ENCODE measurements around the gene AWAT1. TPM values are rescaled to one million over a fixed set of nuclear protein-coding genes. Genes with fewer than 3 reads are reported as not detected.
"Not testable (repeated sequence)": the region's sequence is repeated elsewhere in the genome, so short reads cannot be mapped to it uniquely, and the experiment has no call there.

AWAT1 gene
- total RNA-seq, result not detected

DNA sequence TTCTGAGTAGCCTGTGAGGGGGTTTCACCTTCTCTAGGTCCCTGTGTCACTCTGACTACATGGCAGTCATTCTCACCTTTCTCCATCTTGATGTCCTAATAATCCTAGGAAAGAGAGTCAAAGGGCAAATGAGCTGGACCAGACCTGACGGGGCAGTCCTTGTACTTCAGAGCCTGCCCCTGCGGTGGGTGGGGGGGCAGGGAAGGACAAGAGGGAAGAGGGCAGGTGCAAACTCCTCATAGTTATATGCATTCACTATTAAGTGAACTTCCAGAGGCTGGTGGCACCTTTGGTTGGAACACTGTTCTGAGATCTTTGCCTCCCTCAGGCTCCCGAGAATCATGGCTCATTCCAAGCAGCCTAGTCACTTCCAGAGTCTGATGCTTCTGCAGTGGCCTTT, at the start of gene AWAT1:
AWAT1 (plus strand) TSS at position 301 of the 400 bp plus-strand sequence; CDS start at position 342, 41 bp downstream.
- intact Hi-C loops (cut with micrococcal nuclease), result no loop called here
- POLR2A ChIA-PET, result no interaction called here
- no peaks in the 10 kb centered on the region for H3K27me3 Mint-ChIP-seq

DNA sequence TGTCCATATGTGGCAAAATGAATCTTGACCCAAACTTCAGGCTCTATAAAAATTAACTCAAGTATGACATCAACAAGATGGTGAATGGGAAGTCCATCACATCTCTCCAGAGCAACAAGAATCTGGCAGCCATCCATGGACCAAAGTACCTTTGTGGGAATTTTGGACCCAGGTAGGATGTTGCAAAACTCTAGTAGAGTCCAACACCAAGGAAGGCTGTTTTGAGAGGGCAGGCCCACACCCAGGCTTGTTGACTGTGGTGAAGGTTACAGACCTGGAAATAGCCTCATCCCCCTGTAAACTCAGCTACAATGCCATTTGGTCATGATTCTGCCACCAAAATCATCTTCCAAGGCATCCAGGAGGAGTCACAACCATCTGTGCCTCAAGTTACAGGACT, 44.2 kb upstream of the AWAT1 start:
- H3K9me3 Mint-ChIP-seq, result peaks cover 10% of the 10 kb centered on the region
- DNase-seq, result no peak
- H3K27ac Mint-ChIP-seq, result no peak overlapping the region
- no peaks in the 10 kb centered on the region for H3K4me1 Mint-ChIP-seq (ENCODE audit: low read depth)
- peaks cover 3% of the 10 kb centered on the region for H3K27me3 Mint-ChIP-seq
- intact Hi-C loops (cut with micrococcal nuclease), result no loop called here
- POLR2A ChIA-PET, result no interaction called here
- H3K4me3 Mint-ChIP-seq, result no peak overlapping the region
- CTCF ChIA-PET, result no interaction called here
- H3K36me3 Mint-ChIP-seq, result no peaks in the 10 kb centered on the region

More for the DNA sequence above, at the start of gene AWAT1:
- Mint-ChIP-seq H3K27ac (no peak within 1 kb of the TSS), H3K4me3 (no peak within 1 kb of the TSS), H3K36me3 (no peaks in the 10 kb centered on the region), H3K4me1 (ENCODE audit: low read depth) (peaks cover 16% of the 10 kb centered on the region), H3K9me3 (no peaks in the 10 kb centered on the region)
- CTCF ChIA-PET, result no interaction called here
- DNase-seq, result no peak

DNA sequence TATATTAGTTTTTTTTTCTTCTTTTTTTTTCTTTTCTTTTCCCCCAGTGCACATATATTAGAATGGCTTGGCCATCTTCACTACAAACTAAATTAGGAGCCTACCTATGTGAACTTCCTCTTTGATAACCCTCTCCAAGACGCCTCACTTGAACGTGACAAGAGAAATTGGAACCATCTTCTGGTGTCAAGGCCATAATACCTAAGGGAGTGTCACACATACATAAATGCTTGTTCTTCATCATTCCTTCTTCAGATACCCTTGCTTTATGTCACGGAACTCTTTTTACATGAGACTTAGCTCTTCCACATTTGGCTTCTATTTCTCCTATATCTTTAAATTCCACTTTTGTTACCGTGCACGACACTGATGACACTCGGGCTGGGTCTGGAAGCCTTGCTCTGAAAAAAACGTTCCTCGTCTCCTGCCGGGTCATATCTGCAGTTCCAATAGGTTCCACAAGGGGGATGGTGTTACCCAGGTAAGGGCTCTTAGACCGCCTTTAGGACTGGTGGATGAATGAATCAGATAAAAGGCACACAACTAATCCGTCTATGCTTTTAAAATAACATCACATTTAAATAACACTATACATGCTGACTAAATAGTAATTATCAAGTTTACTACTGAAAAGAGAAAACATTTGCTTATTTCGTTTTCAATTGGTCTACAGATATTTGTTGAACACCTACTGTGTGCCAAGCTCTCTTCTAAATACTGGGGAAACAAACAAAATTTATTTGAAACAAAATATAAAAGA, 37.3 kb upstream of the AWAT1 start:
- intact Hi-C loops (cut with micrococcal nuclease), result loop anchor here (1.0 to 2.0 kb wide), 3 partner anchors 66 to 468 kb away; no protein-coding TSS in a partner anchor
- Mint-ChIP-seq H3K36me3 (no peaks in the 10 kb centered on the region), H3K9me3 (no peaks in the 10 kb centered on the region), H3K4me3 (no peak overlapping the region), H3K4me1 (ENCODE audit: low read depth) (peaks cover 2% of the 10 kb centered on the region), H3K27ac (no peak overlapping the region), H3K27me3 (peaks cover 2% of the 10 kb centered on the region)
- peak; percentile 68 for DNase-seq
- ChIA-PET POLR2A (no interaction called here), CTCF (interaction anchor here (0.6 to 3.1 kb wide), 8 partner anchors 22 to 236 kb away, joined by 3 to 14 read pairs (median 4); partner anchors contain the start of genes IGBP1 and P2RY4)

DNA sequence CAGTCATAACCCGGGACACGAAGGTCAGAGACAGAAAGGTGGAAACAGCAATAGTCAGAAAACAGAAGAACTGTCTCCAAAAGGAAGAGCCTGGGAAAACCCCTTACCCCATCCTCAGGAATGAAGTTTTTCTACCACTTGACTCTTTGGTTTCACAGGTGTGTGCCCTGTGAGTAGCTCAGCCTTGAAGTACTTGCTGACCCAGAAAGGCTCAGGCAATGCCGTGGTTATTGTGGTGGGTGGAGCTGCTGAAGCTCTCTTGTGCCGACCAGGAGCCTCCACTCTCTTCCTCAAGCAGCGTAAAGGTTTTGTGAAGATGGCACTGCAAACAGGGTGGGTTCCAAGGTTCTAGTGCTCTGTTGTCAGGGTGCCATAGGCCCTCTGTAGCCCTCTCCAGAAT, 32.7 kb upstream of the AWAT1 start:
- no peaks in the 10 kb centered on the region for H3K9me3 Mint-ChIP-seq
- H3K27ac Mint-ChIP-seq, result no peak overlapping the region
- POLR2A ChIA-PET, result no interaction called here
- no peaks in the 10 kb centered on the region for H3K36me3 Mint-ChIP-seq
- H3K27me3 Mint-ChIP-seq, result peaks cover 2% of the 10 kb centered on the region
- intact Hi-C loops (cut with micrococcal nuclease), result no loop called here
- CTCF ChIA-PET, result no interaction called here
- H3K4me3 Mint-ChIP-seq, result no peak overlapping the region
- no peak for DNase-seq
- H3K4me1 Mint-ChIP-seq (ENCODE audit: low read depth), result peaks cover 2% of the 10 kb centered on the region

DNA sequence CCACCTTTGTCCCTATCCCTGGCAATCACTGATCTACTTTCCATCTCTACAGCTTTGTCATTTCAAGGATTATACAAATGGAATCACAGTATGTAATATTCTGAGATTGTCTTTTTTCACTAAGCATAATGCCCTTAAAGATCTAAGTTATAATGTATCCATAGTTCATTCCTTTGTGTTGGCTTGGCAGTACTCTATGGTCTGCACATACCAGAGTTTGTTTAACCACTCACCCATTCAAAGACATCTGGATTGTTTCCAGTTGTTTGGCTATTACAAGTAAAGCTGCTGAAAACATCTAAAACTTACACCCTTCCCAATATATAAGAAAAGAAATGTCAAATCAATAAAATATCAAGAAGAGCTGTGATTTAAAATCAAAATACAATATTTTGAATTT, 26.0 kb upstream of the AWAT1 start:
- DNase-seq, result no peak
- CTCF ChIA-PET, result no interaction called here
- no peak overlapping the region for H3K27ac Mint-ChIP-seq
- H3K9me3 Mint-ChIP-seq, result no peaks in the 10 kb centered on the region
- H3K27me3 Mint-ChIP-seq, result no peaks in the 10 kb centered on the region
- intact Hi-C loops (cut with micrococcal nuclease), result no loop called here
- no peaks in the 10 kb centered on the region for H3K36me3 Mint-ChIP-seq
- H3K4me1 Mint-ChIP-seq (ENCODE audit: low read depth), result no peaks in the 10 kb centered on the region
- POLR2A ChIA-PET, result no interaction called here
- no peak overlapping the region for H3K4me3 Mint-ChIP-seq

DNA sequence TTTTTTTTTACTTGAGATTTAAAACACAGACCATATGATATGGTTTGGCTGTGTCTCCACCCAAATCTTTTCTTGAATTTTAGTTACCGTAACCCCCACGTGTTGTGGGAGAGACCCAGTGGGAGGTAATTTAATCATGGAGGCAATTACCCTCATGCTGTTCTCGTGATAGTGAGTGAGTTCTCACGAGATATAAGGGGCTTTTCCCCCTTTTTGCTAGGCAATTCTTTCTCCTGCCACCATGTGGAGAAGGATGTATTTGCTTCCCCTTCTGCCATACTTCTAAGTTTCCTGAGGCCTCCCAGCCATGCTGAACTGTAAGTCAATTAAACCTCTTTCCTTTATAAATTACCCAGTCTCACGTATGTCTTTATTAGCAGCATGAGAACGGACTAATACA, 24.9 kb upstream of the AWAT1 start:
- H3K27me3 Mint-ChIP-seq; H3K27ac Mint-ChIP-seq; H3K4me3 Mint-ChIP-seq; intact Hi-C loops (cut with micrococcal nuclease); H3K9me3 Mint-ChIP-seq; POLR2A ChIA-PET; H3K36me3 Mint-ChIP-seq; DNase-seq; H3K4me1 Mint-ChIP-seq (ENCODE audit: low read depth): not testable (repeated sequence)
- CTCF ChIA-PET, result interaction anchor here (0.6 kb wide), 1 partner anchor 193 kb away, joined by 3 read pairs; no protein-coding TSS in a partner anchor

DNA sequence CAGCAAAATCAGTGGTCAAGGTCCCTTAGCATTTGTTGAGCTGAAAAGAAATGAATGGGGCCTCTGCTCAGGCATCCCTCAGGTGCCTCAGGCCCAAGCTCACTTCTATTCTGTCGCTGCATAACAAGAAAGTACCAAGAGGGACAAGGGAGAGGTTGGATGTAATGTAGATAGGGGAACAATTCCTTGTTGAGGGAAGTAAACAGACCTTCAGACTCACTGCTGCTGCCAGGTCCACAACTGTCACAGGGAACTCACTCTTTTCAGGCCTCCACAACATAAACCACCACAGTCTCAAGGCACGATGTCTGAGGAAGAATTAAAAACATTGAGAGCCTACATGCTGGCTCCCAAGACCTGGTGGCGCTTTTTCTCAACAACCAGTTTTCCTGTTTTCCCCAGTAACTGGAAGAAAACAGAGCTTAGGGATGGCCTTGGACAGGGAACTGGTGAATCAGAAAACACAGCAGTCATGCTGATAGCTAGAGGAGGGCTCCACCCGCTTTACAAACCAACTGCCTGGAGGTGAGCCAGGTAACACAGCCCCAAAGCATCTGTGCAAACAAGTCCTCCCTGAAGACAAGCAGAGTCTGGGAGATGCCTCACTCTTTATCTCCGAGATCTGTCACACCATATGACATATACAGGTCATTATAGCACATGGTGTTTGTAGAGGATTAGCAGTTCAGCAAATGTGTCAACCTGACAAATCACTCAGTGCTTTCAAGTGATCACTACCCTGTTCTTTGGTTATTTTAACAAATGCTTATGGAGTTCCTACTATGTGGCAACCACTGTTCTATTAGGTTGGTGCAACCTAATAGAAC, 14.3 kb upstream of the AWAT1 start:
- POLR2A ChIA-PET, result no interaction called here
- intact Hi-C loops (cut with micrococcal nuclease), result no loop called here
- Mint-ChIP-seq H3K36me3 (no peaks in the 10 kb centered on the region), H3K27ac (no peak overlapping the region), H3K9me3 (no peaks in the 10 kb centered on the region), H3K27me3 (no peaks in the 10 kb centered on the region), H3K4me1 (ENCODE audit: low read depth) (no peaks in the 10 kb centered on the region), H3K4me3 (no peak overlapping the region)
- no peak for DNase-seq
- CTCF ChIA-PET, result no interaction called here

DNA sequence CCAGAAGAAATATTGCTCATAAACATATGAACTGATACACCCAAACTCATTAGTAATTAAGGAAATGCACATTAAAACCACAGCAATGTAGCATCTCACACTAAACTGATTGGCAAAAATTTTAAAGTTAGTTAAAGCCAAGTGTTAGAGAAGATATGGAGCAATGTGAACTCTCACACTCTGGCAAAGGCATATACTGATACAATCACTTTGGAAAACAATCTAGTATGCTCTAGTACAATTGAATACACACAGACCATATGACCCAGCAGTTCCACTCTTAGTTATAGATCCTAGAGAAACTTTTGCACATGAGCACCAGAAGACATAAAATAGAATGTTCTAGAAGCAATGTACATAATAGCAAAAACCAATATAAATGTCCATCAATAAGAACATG, 8.4 kb upstream of the AWAT1 start:
- POLR2A ChIA-PET, result no interaction called here
- Mint-ChIP-seq H3K4me1 (ENCODE audit: low read depth) (no peaks in the 10 kb centered on the region), H3K27ac (no peak overlapping the region), H3K27me3 (no peaks in the 10 kb centered on the region), H3K36me3 (no peaks in the 10 kb centered on the region), H3K9me3 (no peaks in the 10 kb centered on the region), H3K4me3 (no peak overlapping the region)
- CTCF ChIA-PET, result no interaction called here
- intact Hi-C loops (cut with micrococcal nuclease), result no loop called here
- DNase-seq, result no peak

DNA sequence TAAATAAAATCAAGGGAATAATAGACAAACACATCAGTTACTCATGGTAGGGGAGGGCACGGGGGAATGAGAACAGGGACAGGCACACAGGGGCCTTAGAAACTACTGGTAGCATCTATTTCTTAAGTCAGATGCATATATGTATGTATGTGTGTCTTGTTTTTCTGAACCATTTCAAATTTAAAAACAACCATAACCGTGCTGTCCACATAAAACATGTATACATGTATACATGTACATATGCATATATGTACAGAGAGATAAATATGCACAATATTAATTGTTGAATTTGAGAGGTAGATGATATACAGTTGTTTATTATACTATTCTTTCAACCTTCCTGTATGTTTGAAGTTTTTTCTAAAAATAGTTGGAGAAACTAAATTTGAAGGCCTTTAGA, 7.8 kb upstream of the AWAT1 start:
- no peaks in the 10 kb centered on the region for H3K27me3 Mint-ChIP-seq
- peaks cover 1% of the 10 kb centered on the region for H3K4me1 Mint-ChIP-seq (ENCODE audit: low read depth)
- DNase-seq, result no peak
- no peaks in the 10 kb centered on the region for H3K9me3 Mint-ChIP-seq
- intact Hi-C loops (cut with micrococcal nuclease), result no loop called here
- H3K36me3 Mint-ChIP-seq, result no peaks in the 10 kb centered on the region
- H3K4me3 Mint-ChIP-seq, result no peak overlapping the region
- ChIA-PET POLR2A (no interaction called here), CTCF (no interaction called here)
- H3K27ac Mint-ChIP-seq, result no peak overlapping the region

DNA sequence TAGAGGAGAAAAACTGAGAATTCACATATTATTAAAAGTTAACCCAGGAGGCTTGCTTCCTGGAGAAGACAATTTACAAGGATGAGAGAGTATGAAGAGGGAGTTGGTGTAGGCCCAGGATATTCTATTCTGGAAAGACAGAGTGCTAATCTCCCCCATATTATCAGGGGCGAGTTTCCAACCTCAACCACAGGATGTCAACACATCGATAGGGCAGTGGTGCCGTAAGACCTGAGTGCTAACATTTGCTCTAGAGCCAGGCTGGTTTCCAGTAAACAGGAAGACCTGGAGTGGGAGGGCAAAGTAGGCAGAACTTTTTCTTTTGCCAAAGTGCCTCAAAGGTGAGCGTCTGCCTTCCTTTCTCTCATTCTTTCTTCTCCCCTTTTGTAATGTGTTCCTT, 2.8 kb upstream of the AWAT1 start:
- no peaks in the 10 kb centered on the region for H3K27me3 Mint-ChIP-seq
- H3K4me3 Mint-ChIP-seq, result no peak overlapping the region
- ChIA-PET CTCF (no interaction called here), POLR2A (no interaction called here)
- H3K27ac Mint-ChIP-seq, result no peak overlapping the region
- intact Hi-C loops (cut with micrococcal nuclease), result no loop called here
- H3K9me3 Mint-ChIP-seq, result no peaks in the 10 kb centered on the region
- DNase-seq, result no peak
- H3K4me1 Mint-ChIP-seq (ENCODE audit: low read depth), result peaks cover 12% of the 10 kb centered on the region
- H3K36me3 Mint-ChIP-seq, result no peaks in the 10 kb centered on the region

DNA sequence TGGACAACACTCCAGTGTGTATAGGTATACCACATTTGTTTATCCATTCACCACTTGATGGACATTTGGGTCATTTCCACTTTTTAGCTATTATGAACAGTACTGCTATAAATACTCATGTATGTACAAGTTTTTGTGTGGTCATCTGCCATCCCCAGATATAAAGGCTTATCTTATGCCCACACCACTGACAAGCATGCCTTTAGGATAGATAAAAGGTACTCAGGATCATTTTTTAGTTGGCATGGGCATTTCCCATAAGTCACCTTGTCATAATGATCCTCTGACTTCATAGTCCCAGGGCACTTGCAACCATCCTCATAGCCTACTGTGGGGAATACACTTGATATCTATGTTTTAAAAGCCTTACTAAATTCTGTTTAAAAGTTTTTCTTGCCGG, 6.3 kb downstream of the AWAT1 start:
- H3K4me3 Mint-ChIP-seq, result no peak overlapping the region

DNA sequence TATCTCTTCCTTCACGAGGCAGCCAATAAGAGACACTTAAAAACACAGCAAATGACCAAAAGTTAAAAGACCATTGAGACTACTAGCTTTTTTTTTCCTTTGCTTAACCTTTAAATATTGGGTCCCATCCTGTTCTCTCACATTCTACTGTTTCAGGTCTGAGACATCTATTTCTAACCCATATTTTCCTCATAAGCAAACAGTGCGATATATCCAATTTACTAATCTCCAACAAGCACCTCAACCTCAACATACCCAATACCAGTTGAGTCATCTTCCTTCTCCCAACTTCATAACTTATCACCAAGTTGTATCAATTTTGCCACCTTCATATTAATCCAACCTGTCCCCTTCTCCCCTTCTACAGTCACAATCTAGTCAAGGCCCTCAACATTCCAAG, 7.0 kb downstream of the AWAT1 start:
- no peak overlapping the region for H3K4me3 Mint-ChIP-seq
- no peaks in the 10 kb centered on the region for H3K27me3 Mint-ChIP-seq
- H3K9me3 Mint-ChIP-seq, result no peaks in the 10 kb centered on the region
- H3K36me3 Mint-ChIP-seq, result no peaks in the 10 kb centered on the region
- peaks cover 4% of the 10 kb centered on the region for H3K4me1 Mint-ChIP-seq (ENCODE audit: low read depth)
- no peak for DNase-seq
- POLR2A ChIA-PET, result no interaction called here
- intact Hi-C loops (cut with micrococcal nuclease), result no loop called here
- no peak overlapping the region for H3K27ac Mint-ChIP-seq
- CTCF ChIA-PET, result no interaction called here

More for the DNA sequence above, 6.3 kb downstream of the AWAT1 start:
- Mint-ChIP-seq H3K9me3 (no peaks in the 10 kb centered on the region), H3K4me1 (ENCODE audit: low read depth) (peaks cover 4% of the 10 kb centered on the region), H3K27ac (no peak overlapping the region), H3K27me3 (no peaks in the 10 kb centered on the region), H3K36me3 (no peaks in the 10 kb centered on the region)
- intact Hi-C loops (cut with micrococcal nuclease), result no loop called here
- DNase-seq, result no peak
- ChIA-PET POLR2A (no interaction called here), CTCF (no interaction called here)

DNA sequence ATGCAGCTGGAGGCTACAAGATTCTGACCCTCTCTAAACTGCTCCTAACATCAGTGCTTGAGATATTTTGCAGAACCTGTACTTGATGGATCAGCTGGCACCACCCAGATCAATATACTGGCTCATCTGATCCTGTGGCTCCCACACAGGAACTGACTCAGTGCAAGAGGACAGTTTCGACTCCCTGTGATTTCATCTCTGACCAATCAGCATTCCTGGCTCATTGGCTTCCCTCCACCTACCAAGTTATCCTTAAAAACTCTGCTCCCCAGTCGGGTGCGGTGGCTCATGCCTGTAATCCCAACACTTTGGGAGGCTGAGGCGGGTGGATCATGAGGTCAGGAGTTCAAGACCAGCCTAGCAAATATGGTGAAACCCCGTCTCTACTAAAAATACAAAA, 9.1 kb downstream of the AWAT1 start:
- H3K9me3 Mint-ChIP-seq; DNase-seq; H3K4me1 Mint-ChIP-seq (ENCODE audit: low read depth); H3K27ac Mint-ChIP-seq; POLR2A ChIA-PET; intact Hi-C loops (cut with micrococcal nuclease); CTCF ChIA-PET; H3K4me3 Mint-ChIP-seq; H3K27me3 Mint-ChIP-seq; H3K36me3 Mint-ChIP-seq: not testable (repeated sequence)
